GM18526 (cell line): ENCODE measurements around the gene SLC38A8.

Experiments
- POLR2A ChIP-seq: IDR thresholded peaks from 3 replicates; pipeline ENCODE4 v1.6.1; 2011; ENCODE audit not compliant: insufficient read length; ENCODE audit errors: extremely low read depth

Gene SLC38A8

DNA sequence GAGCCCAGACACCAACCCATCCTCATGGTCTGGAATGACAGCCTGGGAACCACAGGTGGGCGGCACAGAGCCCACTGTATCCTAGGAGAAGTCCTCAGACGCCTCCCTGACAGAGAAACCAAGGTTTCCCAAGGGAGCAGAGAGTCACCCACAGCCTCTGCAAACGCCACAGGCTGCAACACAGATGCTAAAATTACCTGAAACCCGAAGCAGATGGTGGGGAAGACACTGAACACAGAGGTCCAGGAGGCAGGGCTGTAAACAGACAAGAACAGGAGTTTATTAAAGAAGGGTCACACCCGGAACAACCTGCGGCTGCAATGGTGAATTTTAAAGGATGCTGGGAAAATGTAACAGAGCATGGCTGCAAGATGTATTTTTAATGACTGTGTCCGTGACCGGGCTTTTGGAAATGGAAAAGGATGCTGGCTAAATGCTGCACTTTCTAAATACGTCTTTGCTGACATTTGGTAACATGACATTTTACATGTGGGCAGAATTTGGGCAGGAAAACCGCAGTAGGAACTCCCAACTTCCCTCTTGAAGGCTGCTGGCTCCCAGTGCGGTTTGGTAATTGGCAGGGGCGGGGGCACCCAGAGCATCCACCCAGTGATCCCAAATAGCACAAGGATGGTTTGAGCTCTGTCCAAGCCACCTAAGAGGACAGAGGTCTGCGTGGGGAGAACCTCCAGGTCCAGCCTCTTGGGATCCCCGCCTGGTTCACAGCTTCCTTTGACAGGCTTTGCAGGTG lies 13.1 kb downstream of the SLC38A8 start:
- TF ChIP-seq POLR2A: no peak

DNA sequence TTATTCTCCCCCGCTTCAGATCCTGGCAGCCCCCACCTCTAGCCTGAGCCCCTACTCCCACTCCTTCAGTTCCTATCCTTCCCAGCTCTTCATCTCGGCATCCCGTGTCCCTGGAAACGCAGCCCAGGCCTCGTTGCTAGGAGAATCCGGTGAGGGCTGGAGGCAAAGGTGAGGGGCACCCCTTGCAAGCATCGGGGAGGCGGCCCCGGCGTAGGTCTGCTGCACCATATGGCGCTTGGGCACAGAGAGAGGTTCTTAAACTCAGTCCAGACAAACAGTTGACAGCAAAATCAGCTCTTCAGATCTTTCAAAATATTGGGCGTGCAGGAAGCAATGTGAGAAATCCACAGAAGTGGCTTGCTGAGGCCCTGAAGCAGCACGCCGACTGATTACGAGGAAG lies 15.0 kb downstream of the SLC38A8 start:
- no peak for TF ChIP-seq POLR2A

DNA sequence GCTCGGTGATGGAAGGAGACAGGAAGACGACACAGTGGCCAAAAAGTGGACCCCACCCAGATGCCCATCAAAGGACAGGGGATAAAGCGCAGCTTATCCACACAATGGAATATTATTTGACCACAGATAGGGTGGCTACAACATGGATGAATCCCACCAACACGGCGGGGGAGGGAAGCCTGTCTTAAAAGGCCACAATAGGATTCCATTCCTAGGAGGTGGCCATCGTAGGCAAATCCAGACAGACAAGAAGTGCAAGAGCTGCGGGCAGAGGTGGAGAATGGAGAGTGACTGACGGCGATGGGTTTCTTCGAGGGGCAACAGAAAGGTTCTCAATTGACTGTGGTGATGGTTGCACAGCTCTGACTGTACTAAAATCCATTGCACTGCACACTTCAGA lies 16.0 kb downstream of the SLC38A8 start:
- no peak for TF ChIP-seq POLR2A

DNA sequence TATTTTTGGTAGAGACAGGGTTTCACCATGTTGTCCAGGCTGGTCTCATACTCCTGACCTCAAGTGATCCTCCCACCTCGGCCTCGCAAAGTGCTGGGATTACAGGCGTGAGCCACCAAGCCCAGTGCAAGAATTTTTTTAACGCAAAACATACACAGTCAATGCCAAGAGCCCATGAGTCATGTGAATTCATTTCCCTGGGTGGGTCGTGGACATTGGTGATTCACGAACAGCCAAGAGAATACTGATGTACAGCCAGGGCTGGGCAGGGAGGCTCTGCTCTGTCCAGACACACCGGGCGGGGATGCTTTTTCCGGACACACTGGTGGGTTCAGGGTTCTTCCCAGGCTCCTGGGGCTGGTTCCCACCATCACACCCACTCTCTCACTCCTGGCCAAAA lies 17.7 kb downstream of the SLC38A8 start:
- TF ChIP-seq POLR2A: no peak

DNA sequence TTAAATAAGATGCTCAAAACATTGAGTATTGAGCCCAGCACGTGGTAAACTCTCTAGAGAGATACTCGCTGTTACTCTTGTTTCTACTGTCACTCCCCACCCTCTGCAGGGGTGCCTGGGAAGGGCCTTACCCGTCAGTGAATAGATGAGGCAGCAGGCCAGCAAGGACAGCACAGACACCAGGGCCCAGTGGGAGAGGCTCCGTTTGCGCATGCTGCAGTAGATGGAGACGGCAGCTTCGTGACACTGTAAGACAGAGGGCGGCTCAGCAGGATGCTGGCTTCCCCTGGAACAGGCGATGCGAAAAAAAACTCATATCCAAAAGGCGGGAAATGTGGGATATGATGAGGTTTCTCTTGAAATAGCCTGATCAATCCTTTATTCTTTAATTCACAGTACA lies 20.0 kb downstream of the SLC38A8 start:
- no peak for TF ChIP-seq POLR2A

DNA sequence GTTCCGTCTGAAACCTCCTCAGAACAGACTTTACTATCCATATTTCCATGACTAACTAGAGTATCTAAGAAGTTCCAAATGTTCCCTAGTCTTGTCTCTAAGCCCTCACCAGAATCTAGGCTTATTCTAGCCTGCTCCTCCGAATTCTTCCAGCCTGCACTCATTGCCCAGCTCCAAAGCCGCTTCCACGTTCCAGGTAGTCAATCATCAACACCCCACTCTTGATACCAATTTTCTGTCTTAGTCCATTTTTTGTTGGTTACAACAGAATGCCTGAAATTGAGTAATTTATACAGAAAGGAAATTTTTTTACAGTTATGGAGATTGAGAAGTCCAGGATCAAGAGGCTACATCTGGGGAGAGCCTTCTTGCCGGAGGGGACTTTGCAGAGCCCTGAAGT lies 21.1 kb downstream of the SLC38A8 start:
- no peak for TF ChIP-seq POLR2A

DNA sequence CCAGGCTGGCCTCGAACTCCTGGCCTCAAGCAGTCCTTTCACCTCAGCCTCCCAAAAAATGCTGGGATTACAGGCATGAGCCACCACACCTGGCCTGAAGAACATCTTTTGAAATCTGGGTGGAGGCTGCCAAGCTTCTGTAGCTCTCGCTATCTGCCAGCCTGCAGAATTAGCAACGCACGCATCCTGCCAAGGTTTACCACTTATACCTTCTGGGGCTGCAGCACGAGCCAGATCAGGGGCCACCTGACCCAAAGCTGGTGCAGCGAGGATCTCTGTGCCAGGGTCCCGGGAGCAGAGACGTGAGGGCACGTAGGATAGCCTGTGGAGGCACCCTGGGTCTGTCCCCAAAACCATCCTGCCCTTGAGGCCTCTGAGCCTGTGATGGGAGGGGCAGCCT lies 22.2 kb downstream of the SLC38A8 start:
- TF ChIP-seq POLR2A: no peak

DNA sequence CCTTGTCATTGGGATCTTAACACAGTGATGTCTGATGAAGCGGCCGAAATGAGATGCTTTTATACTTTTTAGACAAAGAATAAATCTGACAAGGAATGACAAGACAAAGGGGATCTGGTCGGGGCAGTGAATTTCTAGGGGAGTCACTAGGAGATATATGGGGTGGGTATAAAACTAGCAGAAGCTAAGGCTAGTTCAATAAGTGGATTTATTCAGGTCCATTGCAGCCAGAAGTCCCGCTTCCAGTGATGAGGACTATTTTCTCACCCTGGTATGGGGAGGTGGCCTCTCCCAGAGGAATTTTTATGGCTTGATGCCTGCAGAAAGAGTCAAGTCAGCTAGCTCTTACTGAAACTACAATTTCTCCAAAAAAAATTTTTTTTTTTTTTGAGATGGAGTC lies 23.9 kb downstream of the SLC38A8 start:
- TF ChIP-seq POLR2A: no peak

DNA sequence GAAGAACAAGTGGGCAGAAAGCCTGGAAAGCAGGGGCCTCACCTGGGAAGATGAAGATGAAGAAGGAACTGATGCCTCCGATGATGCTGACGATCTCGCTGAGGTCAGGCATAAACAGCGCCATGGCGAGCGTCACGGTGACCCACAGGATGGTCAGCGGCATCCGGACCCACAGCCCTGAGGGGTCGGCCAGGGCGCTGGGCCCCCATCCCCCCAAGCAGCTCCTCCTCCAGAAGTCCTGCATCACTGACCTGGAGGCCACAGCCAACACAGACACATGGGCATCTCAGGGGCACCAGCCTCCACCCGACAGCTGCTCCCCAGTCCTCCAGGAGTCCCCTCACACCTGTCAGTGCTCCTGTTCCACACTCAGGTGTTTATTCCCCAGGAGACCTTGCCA lies 26.1 kb downstream of the SLC38A8 start:
- no peak for TF ChIP-seq POLR2A

DNA sequence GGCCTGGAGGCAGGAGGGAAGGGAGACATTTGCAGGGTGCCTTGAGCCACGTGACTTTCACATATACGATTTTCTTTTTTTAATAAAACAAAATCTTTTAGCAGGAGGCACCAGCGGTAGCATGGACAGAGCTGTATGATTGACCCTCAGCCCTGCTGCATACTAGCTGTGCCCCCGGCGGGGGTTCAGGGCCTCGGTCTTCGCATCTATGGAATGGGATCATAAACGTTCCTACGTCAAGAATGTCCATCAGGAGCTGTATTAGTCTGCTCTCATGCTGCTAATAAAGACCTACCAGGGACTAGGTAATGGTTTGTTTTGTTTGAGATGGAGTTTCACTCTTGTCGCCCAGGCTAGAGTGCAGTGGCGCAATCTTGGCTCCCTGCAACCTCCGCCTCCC lies 27.2 kb downstream of the SLC38A8 start:
- TF ChIP-seq POLR2A: no peak

DNA sequence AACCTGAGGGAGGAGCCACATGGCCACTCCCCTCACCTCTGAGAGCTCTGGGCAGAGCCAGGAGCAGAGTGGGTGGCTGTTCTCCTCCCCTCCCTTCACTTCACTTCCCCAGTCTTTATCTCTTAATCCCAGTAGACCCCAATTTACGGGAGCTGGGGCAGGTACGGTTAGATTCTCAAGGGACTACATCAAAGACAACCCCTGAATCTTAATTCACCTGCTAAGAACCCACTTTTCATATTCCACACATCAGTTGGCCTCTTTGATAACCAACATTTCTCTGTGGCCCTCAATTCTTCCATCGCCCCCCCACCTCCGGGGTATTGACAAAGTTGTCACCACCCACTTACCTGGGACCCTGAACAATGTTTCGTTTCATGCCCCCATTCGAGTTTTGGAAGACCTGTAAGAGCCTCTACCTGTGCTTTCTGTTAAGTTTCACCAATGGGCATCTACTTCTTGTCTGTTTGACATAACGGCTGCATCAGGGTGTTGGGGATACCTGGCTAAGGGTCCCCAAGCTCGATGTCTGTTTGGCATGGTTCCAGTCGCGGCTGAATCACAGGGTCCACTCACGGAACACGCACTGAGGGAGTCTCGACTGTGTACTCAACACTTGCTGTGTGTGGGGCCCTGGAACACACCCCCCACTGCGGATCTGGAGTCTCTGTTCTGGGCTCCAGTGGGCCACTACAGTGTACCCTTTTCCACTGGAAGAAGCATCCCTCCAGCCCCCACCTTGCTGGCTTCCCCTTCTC lies 27.8 kb downstream of the SLC38A8 start:
- no peak for TF ChIP-seq POLR2A

DNA sequence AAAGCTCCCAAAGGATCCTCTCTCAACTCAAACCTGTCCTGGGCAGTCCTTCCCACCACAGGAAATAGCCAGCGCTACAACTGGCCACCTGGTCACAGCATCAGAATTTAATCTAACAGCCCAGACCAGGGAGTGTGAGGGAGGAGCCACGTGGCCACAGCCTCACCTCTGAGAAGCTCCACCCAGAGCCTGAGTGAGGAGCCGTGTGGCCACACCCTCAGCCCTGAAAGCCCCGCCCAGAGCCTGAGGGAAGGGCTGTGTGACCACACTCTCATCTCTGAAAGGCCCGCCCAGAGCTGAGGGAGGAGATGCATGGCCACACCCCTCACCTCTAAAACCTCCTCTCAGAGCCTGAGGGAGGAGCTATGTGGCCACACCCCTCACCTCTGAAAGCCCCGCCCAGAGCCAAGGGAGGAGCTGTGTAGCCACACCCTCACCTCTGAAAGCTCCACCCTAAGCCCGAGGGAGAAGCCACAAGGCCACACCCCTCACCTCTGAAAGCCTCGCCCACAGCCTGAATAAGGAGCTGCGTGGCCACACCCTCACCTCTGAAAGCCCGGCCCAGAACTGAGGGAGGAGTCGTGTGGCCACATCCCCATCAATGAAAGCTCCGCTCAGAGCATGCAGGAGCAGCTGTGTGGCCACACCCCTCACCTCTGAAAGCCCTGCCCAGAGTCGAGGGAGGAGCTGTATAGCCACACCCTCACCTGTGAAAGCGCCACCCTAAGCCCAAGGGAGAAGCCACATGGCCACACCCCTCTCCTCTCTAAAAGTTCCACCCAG lies 28.6 kb downstream of the SLC38A8 start:
- no peak for TF ChIP-seq POLR2A

DNA sequence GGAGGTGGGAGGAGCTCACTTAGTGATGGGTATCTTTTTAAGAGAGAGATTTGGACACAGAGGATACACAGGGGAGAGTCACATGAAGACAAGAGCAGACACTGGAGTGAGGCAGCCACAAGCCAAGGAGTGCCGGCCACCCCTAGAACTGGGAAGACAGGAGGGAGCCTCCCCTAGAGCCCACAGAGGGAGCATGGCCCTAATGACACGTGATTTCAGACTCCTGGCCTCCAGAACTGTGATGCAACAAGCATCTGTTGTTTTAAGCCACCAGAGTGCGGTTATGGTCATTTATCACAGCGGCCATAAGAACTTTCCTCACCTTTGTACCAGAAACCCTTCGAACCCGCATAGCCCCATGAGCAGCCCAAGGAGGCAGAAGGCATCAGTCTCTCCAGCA lies 33.3 kb downstream of the SLC38A8 start:
- no peak for TF ChIP-seq POLR2A

DNA sequence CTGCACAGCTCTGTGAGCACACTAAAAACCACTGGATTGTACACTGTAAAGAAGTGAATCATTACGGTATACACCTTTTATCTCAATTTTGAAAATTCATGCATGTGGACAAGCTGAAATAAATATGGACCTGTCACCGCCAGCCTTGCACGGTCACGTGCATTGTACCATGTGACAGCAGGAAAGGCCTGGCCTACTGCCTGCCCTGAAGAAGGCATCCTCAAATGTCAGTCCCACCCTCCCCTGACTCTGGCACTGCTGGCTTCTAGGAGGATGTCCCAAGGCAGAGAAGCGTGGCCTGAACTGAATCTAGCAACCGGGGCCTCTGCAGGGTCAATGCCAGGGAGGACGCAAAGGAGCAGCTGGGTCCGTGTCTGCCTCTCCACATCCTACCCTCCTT lies 34.6 kb downstream of the SLC38A8 start:
- TF ChIP-seq POLR2A: no peak

DNA sequence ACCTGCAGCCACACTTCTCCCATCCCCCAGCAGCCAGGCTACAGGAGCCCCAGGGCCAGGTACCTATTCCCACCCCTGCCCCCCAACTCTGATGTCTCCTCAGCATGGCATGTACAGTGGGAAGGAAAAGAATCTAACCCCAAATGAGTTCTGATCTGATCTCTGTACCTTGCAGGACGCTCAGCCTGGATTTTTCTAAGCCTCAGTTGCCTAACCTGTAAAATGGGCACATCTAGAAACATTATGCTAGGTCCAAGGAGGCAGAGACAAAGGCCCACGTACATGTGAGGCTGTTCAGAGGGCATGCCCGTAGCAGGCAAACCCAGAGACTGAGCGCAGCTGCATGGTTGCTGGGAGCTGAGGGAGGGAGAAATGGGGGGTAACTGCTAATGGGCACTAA lies 35.1 kb downstream of the SLC38A8 start:
- no peak for TF ChIP-seq POLR2A

DNA sequence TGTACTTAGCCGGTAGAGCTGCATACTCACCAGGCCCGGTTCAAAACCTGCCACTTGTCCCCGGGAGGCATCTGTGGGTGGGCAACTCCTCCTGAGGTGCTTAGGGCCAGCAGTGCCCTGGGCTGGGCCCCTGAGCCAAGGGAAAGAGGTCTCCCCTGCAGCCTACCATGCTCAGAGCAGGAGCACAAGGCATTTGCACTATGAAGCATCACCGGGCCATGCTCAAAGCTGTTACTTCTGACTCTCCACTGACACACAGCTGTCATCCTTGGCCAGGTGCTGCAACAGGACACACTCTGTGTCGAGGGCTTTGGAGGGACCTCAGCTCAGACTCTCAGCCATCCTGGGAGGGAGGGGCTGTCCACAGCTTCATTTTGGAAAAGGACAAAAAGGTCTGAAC lies 37.2 kb downstream of the SLC38A8 start:
- TF ChIP-seq POLR2A: no peak

DNA sequence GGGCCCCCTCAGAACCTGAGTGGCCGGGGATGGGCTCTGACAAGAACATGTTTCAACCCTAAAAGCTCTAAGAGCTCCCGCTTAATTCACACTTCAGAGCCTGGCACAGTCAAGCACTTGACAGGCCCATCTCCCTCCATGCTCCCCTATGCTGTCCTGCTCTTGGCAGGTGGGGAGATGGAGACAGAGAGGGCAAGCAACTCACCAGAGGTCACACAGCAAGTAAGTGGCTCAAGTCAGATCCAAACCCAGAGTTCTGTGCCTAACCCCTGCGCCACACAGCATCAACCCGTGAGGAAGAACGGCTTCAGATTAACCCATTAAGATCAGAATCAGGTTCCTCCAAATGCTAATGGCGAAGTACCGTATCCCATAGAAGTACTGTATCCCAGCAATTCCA lies 38.2 kb downstream of the SLC38A8 start:
- no peak for TF ChIP-seq POLR2A

DNA sequence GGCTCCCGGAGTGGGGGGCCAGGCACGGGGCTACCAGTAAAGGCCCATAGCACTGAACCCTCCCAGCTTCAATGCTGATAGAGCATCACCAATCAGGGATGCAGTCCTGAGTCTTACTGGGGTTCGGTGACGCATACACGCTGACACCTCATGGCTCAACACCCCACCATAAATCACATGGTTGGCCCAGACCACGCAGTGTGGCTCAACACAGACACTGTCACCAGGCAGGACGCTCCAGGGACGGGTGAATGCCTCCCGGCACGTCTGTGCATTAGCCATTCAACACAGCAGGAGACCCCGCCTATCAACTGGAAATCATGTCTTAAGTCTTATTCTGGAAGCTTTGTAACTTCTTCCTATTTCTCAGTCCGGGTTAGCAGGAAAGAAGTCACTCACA lies 39.6 kb downstream of the SLC38A8 start:
- no peak for TF ChIP-seq POLR2A
